Endodermal cell (in vitro differentiated cells): Measurements from ENCODE around the gene TRRAP. TPM values are rescaled to one million over a fixed set of nuclear protein-coding genes. Genes with fewer than 3 reads are reported as not detected.
A peak's percentile ranks its signal among the peaks of the same experiment; 100 is the strongest.

Source experiments
- DNase-seq: peaks from one replicate; pipeline ENCODE4 v3.0.0-alpha.2; 2017
- H3K27ac ChIP-seq: 2 replicates; pipeline ENCODE4 v1.5.1; 2013; ENCODE audit warnings: mild to moderate bottlenecking, low read depth, low read length, moderate library complexity
- H3K27me3 ChIP-seq: 2 replicates; pipeline ENCODE4 v1.6.1; 2013; ENCODE audit warnings: mild to moderate bottlenecking, low read length, moderate library complexity; ENCODE audit not compliant: insufficient read depth, control insufficient read depth, poor library complexity, severe bottlenecking
- H3K36me3 ChIP-seq: 2 replicates; pipeline ENCODE4 v1.7.0; 2013; ENCODE audit warnings: mild to moderate bottlenecking, low read length, moderate library complexity; ENCODE audit not compliant: control insufficient read depth, insufficient read depth
- H3K4me1 ChIP-seq: one replicate; pipeline ENCODE4 v1.7.0; 2013; ENCODE audit warnings: low read length; ENCODE audit not compliant: control insufficient read depth, insufficient read depth
- H3K4me3 ChIP-seq: 2 replicates; pipeline ENCODE4 v1.5.1; 2013; ENCODE audit warnings: mild to moderate bottlenecking, low read length, moderate library complexity
- H3K9ac ChIP-seq: 2 replicates; pipeline ENCODE4 v1.6.1; 2013; ENCODE audit warnings: mild to moderate bottlenecking, low read length, moderate library complexity; ENCODE audit not compliant: poor library complexity, severe bottlenecking; ENCODE audit errors: extremely low read depth
- H3K9me3 ChIP-seq: 2 replicates; pipeline ENCODE4 v1.6.1; 2013; ENCODE audit warnings: mild to moderate bottlenecking, low read length, moderate library complexity; ENCODE audit not compliant: control insufficient read depth
- H3K27ac Mint-ChIP-seq: 2 replicates; pipeline ENCODE4 v1.8.0; 2020; ENCODE audit warnings: mixed read lengths
- H3K27me3 Mint-ChIP-seq: 2 replicates; pipeline ENCODE4 v1.8.0; 2021; ENCODE audit warnings: mild to moderate bottlenecking, mixed read lengths; ENCODE audit not compliant: insufficient read depth
- H3K36me3 Mint-ChIP-seq: 2 replicates; pipeline ENCODE4 v1.8.0; 2020; ENCODE audit warnings: low read depth, mixed read lengths
- H3K4me1 Mint-ChIP-seq: 2 replicates; pipeline ENCODE4 v1.8.0; 2020; ENCODE audit warnings: mixed read lengths
- H3K4me3 Mint-ChIP-seq: 2 replicates; pipeline ENCODE4 v1.8.0; 2020; ENCODE audit warnings: mild to moderate bottlenecking, moderate library complexity, mixed read lengths
- H3K9me3 Mint-ChIP-seq: 2 replicates; pipeline ENCODE4 v1.8.0; 2020; ENCODE audit warnings: mild to moderate bottlenecking, mixed read lengths
- WGBS, 2 experiments: methylation state at CpG; one replicate each; pipeline versions ENCODE4 v1.1.5 to v1.1.7; 2013; ENCODE audit warnings: missing lambda C conversion rate in 2 of 2, mixed read lengths in 1 of 2; ENCODE audit not compliant: insufficient coverage in 1 of 2, insufficient read length in 1 of 2; 5-methylcytosine and 5-hydroxymethylcytosine counted together
- total RNA-seq, 2 donors: library from RNA; stranded (reverse); fragmentation: NEBNext Ultra II Directional in 1 of 2; extraction: Animal tissue kit (Norgen Biotek cat#: 25700) in 1 of 2; gene quantifications; 2 replicates in 1 of 2; 3 replicates in 1 of 2; pipeline ENCODE4 v1.2.1, GENCODE V29; 2021
- TF ChIP-seq, protein P1 (sequence below): fragments of 200-600 bp; sonication (generic); conservative IDR thresholded peaks from 2 replicates; pipeline ENCODE4 v1.5.0; 2021; ENCODE audit warnings: antibody characterized with exemption, mild to moderate bottlenecking

The TRRAP gene
- total RNA-seq, 2 donors from 2014 or later, result 64.3 to 68.8 TPM

DNA sequence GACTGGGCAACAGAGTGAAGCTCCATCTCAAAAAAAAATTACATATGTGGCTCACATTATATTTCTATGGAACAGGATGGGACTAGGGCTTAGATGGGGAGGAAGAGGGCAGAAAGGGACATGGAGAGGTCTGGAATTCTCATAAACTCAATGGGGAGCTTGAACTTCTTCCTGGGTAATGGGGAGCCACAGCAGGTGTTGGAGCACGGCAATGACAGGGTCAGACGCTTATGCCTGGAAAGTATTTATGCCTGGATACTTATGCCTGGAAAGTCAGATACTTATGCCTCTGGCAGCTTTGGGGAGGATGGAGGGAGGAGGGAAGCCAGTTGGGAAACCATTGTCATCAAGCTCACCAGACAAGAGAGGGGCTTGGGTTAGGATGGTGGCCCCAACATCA is 45.3 kb upstream of the TRRAP start:
- Histone ChIP-seq H3K9me3 (no peaks in the 10 kb centered on the region), H3K36me3 (no peaks in the 10 kb centered on the region), H3K27ac (no peak overlapping the region), H3K4me1 (no peaks in the 10 kb centered on the region), H3K9ac (no peak overlapping the region), H3K27me3 (no peaks in the 10 kb centered on the region), H3K4me3 (no peak overlapping the region)
- Mint-ChIP-seq H3K4me1 (peaks cover 4% of the 10 kb centered on the region), H3K36me3 (no peaks in the 10 kb centered on the region), H3K27me3 (no peaks in the 10 kb centered on the region), H3K4me3 (no peak overlapping the region), H3K27ac (no peak overlapping the region), H3K9me3 (no peaks in the 10 kb centered on the region)
- TF ChIP-seq, protein P1, sequence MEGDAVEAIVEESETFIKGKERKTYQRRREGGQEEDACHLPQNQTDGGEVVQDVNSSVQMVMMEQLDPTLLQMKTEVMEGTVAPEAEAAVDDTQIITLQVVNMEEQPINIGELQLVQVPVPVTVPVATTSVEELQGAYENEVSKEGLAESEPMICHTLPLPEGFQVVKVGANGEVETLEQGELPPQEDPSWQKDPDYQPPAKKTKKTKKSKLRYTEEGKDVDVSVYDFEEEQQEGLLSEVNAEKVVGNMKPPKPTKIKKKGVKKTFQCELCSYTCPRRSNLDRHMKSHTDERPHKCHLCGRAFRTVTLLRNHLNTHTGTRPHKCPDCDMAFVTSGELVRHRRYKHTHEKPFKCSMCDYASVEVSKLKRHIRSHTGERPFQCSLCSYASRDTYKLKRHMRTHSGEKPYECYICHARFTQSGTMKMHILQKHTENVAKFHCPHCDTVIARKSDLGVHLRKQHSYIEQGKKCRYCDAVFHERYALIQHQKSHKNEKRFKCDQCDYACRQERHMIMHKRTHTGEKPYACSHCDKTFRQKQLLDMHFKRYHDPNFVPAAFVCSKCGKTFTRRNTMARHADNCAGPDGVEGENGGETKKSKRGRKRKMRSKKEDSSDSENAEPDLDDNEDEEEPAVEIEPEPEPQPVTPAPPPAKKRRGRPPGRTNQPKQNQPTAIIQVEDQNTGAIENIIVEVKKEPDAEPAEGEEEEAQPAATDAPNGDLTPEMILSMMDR, result no peak
- no peak for DNase-seq
- 97 to 100% methylated on average over 2 of the region's 2 CpGs for WGBS, 2 experiments

DNA sequence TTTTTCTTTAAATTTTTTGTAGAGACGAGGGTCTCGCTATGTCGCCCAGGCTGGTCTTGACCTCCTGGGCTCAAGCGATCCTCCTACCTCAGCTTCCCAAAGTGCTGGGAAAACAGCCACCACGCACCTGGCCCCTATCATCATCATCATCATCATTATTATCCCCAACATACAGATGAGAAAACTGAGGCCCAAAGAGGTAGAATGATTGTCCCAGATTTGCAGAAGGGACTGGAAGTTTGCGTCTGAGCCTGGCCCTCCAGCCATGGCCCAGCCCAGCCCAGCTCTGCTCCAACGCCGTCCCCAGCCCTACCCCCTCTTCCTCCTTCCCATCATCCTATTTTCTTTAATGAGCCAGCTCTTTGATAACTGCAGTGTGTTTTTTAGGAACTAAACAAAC is 43.4 kb upstream of the TRRAP start:
- Mint-ChIP-seq H3K9me3 (no peaks in the 10 kb centered on the region), H3K36me3 (no peaks in the 10 kb centered on the region), H3K27me3 (no peaks in the 10 kb centered on the region), H3K27ac (no peak overlapping the region), H3K4me3 (no peak overlapping the region), H3K4me1 (peaks cover 4% of the 10 kb centered on the region)
- Histone ChIP-seq H3K4me1 (no peaks in the 10 kb centered on the region), H3K36me3 (no peaks in the 10 kb centered on the region), H3K9ac (no peak overlapping the region), H3K27me3 (no peaks in the 10 kb centered on the region), H3K9me3 (no peaks in the 10 kb centered on the region), H3K27ac (no peak overlapping the region), H3K4me3 (no peak overlapping the region)
- WGBS, 2 experiments, result 86 to 98% methylated on average over 4 to 8 of the region's 8 CpGs
- no peak for DNase-seq
- TF ChIP-seq, protein P1, result no peak

DNA sequence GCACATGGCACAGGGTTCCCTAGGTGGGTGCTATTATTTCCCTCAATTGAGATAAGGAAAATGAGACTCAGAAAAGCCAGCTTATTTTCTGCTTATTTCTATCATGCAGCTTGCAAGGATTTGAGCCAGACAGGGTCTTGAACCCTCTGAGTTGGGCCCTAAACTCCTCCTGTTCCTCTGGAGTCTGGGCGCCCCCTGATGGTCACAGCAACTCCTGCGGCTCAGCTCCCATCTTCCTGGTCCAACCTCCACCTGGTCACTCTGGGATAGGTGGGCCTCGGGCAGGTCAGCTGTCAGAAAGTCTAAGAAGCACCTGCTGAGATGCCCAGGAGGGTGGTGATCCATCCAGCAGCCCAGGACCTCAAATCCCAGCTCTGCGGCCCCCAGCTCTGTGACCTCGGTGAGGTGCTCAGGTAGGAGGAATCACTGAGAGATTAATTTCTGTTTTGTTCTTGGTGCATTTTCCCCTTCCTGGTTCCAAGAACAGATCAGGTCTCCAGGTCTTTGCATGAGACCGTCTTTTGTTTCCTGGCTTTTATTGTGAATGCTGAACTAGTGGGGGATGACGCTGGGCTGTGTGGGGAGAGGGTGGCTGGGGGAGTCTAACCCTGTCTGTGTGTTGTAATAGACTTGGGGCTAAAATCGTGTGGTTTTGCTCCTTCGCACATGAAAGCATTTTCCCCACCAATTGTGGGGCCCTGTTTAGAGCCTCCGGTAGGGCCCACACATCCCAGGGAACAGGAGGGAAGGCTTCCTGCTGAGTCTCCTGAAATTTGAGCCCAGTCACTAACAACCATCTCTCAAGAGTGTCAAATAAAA is 41.3 kb upstream of the TRRAP start:
- no peaks in the 10 kb centered on the region for H3K27me3 Mint-ChIP-seq
- 24 to 33% methylated on average over 6 to 10 of the region's 10 CpGs for WGBS, 2 experiments
- Histone ChIP-seq H3K4me3 (no peak overlapping the region), H3K4me1 (no peaks in the 10 kb centered on the region), H3K9me3 (no peaks in the 10 kb centered on the region), H3K27ac (no peak overlapping the region), H3K27me3 (no peaks in the 10 kb centered on the region), H3K36me3 (no peaks in the 10 kb centered on the region), H3K9ac (no peak overlapping the region)
- H3K9me3 Mint-ChIP-seq, result no peaks in the 10 kb centered on the region
- TF ChIP-seq, protein P1, result peak; percentile 95
- no peak overlapping the region for H3K4me3 Mint-ChIP-seq
- H3K27ac Mint-ChIP-seq, result peak overlapping the region; percentile 30
- no peaks in the 10 kb centered on the region for H3K36me3 Mint-ChIP-seq
- peak; percentile 96 for DNase-seq
- peaks cover 4% of the 10 kb centered on the region for H3K4me1 Mint-ChIP-seq
